Heart left ventricle (tissue), 16 donors: ENCODE data around the gene DAAM2. TPM values are rescaled to one million over a fixed set of nuclear protein-coding genes. Genes with fewer than 3 reads are reported as not detected.

Experiments
- ATAC-seq, 4 donors: fragments of 200-7000 bp; cut with Tn5 transposase; one replicate each; pipeline ENCODE4 v1.9.1; 2020 to 2022; ENCODE audit warnings: moderate library complexity in 4 of 4, mild to moderate bottlenecking in 3 of 4, moderate number of reproducible peaks in 1 of 4
- DNase-seq, 5 donors: peaks; one replicate each; pipeline ENCODE4 v3.0.0-alpha.2; 2020
- H3K27ac ChIP-seq, 12 donors: fragments of 200-600 bp; sonication (generic) in 4 of 12; one replicate each; pipeline versions ENCODE4 v1.5.0 to v1.8.0; 2016 to 2022; ENCODE audit warnings: mild to moderate bottlenecking in 2 of 12
- H3K27me3 ChIP-seq, 9 donors: fragments of 200-600 bp; sonication (generic) in 2 of 9; one replicate each; pipeline versions ENCODE4 v1.5.1 to v1.8.0; 2016 to 2022; ENCODE audit warnings: mild to moderate bottlenecking in 3 of 9
- H3K36me3 ChIP-seq, 9 donors: fragments of 200-600 bp; sonication (generic) in 2 of 9; one replicate each; pipeline versions ENCODE4 v1.5.0 to v1.8.0; 2018 to 2022; ENCODE audit warnings: mild to moderate bottlenecking in 2 of 9
- H3K4me1 ChIP-seq, 12 donors: fragments of 200-600 bp; sonication (generic) in 4 of 12; one replicate each; pipeline versions ENCODE4 v1.5.0 to v1.8.0; 2016 to 2022; ENCODE audit warnings: mild to moderate bottlenecking in 3 of 12
- H3K4me3 ChIP-seq, 12 donors: fragments of 200-600 bp; sonication (generic) in 4 of 12; one replicate each; pipeline versions ENCODE4 v1.5.0 to v1.8.0; 2017 to 2022; ENCODE audit warnings: mild to moderate bottlenecking in 9 of 12, moderate library complexity in 4 of 12
- H3K9me3 ChIP-seq, 12 donors: fragments of 200-600 bp; sonication (generic) in 4 of 12; one replicate each; pipeline versions ENCODE4 v1.5.0 to v1.8.0; 2016 to 2022; ENCODE audit warnings: mild to moderate bottlenecking in 1 of 12
- POLR2A ChIP-seq, 2 donors: fragments of 450-650 bp; IDR thresholded peaks; one replicate each; pipeline ENCODE4 v1.6.1; 2017; ENCODE audit warnings: antibody characterized with exemption in 2 of 2, mild to moderate bottlenecking in 2 of 2, moderate library complexity in 2 of 2
- WGBS, 4 donors: extraction: QIAGEN DNeasy Blood & Tissue Kit in 2 of 4; methylation state at CpG; one replicate each; pipeline versions ENCODE4 v1.1.5 to v1.1.7; 2013 to 2018; 5-methylcytosine and 5-hydroxymethylcytosine counted together
- intact Hi-C, 10 donors: fragments of 100-400 bp; cut with DNase I; formaldehyde crosslinking; loops; one replicate each; pipeline versions ENCODE4 v1.11.1 to v1.14.2; 2022
- polyA plus RNA-seq, 2 donors: library from polyadenylated mRNA; stranded (reverse); fragments of 200-250 nt; gene quantifications; one replicate each; pipeline ENCODE4 v1.2.3, GENCODE V29; 2013
- total RNA-seq, 9 donors: library from RNA; depleted of rRNA in 2 of 9; stranded (reverse); fragments of >200 nt in 2 of 9; fragmentation: NEBNext Ultra II Directional in 3 of 9; extraction: Animal tissue kit (Norgen Biotek cat#: 25700) in 3 of 9; gene quantifications; one replicate each; pipeline versions ENCODE4 v1.1.0 to v1.2.4, GENCODE V29; 2016 to 2023
- TF ChIP-seq, protein P1 (sequence below), 12 donors: fragments of 200-600 bp; sonication (generic) in 4 of 12; IDR thresholded peaks; one replicate each; pipeline versions ENCODE4 v1.5.0 to v1.8.0; 2018 to 2022; ENCODE audit warnings: antibody characterized with exemption in 12 of 12, mild to moderate bottlenecking in 5 of 12
- donor health status: ischemic (EF 13 %, LVEDD 7.1; RV severe dilation, severe dysfunction).
- donor health status: healthy with polysubstance abuse.
- donor health status: DM: no; HTN: yes; CAD: no.
- donor health status: DM: no; HTN: no; CAD: no.
- donor health status: ischemic (EF 25% LVEDD 6.9; RV normal size, moderate dysfunction).
- donor health status: ischemic (EF 25% LVEDD 5.7; RV mildly dilated, moderate dysfunction).
- donor health status: healthy.
- donor health status: DM: yes; HTN: yes; CAD: no.
- donor health status: ischemic (EF 35%, LVEDD 5.7; RV mildly dilated, moderate dysfunction).
- donor health status: nonischemic (EF 11% LVEDD 7.7; RV severe dilation, severe dysfunction).
- donor health status: DM: yes; HTN: yes; CAD: no.
- donor health status: PGD.
- donor health status: ischemic (EF 29% LVEDD 5.4; RV normal size, mild dysfunction).
- donor health status: nonischemic (EF 23%, LVEDD 6.1; RV moderate dilation, normal function).

Gene DAAM2
- total and polyA plus RNA-seq, 11 donors: 6.4 to 20.9 (median 13.6) TPM

DNA sequence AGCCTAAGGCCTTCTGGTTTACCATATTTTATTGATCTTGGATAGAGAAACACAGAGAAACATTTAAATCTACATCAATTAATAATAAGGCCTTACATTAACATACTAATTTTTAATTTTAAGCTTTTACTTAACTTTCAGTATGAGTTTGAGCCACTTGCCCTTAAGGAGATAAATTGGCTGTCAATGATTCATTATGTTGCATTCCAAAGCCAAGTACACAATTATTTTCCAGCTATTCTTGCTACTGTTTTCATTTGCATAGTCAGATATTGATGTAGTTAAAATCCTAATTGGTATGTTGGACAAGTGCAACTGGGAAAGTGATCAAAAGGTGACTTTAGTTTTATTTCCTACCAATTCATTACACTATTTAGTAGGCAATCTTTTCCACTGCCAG lies 83.9 kb downstream of the DAAM2 start:
- Histone ChIP-seq H3K27ac (no peak overlapping the region), H3K27me3 (no peaks in the 10 kb centered on the region), H3K4me3 (no peak overlapping the region), H3K9me3 (no peaks in the 10 kb centered on the region), H3K4me1 (peaks cover 0 to 5% (median 0%) of the 10 kb centered on the region in 12 donors), H3K36me3 (peaks cover 0 to 78% (median 42%) of the 10 kb centered on the region in 9 donors)
- intact Hi-C loops: no loop called here
- TF ChIP-seq, protein P1, sequence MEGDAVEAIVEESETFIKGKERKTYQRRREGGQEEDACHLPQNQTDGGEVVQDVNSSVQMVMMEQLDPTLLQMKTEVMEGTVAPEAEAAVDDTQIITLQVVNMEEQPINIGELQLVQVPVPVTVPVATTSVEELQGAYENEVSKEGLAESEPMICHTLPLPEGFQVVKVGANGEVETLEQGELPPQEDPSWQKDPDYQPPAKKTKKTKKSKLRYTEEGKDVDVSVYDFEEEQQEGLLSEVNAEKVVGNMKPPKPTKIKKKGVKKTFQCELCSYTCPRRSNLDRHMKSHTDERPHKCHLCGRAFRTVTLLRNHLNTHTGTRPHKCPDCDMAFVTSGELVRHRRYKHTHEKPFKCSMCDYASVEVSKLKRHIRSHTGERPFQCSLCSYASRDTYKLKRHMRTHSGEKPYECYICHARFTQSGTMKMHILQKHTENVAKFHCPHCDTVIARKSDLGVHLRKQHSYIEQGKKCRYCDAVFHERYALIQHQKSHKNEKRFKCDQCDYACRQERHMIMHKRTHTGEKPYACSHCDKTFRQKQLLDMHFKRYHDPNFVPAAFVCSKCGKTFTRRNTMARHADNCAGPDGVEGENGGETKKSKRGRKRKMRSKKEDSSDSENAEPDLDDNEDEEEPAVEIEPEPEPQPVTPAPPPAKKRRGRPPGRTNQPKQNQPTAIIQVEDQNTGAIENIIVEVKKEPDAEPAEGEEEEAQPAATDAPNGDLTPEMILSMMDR (IDR thresholded peaks at IDR 0.05): no peak
- TF ChIP-seq POLR2A (IDR thresholded peaks at IDR 0.05): no peak
- ATAC-seq (no peak), DNase-seq (no peak)

DNA sequence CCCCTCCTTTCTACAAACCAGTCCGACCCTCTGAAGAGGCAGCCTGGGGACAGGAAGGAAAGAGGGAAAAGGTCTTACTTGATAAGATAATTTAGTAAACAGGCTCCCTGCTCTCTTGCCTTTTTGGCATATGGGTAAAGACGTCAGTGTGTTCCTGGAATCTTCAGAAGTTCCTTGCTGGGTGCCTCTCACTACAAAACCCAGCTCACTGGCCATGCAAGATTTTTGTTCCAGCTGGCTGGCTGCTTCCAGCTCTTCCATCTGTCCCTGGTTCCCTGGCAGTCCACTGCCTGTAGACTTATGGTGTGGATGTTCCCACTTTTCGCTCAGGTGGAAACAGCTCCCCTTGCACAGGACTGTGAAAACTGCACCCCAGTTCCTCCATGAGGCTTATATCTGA lies 84.7 kb downstream of the DAAM2 start:
- no peak for TF ChIP-seq POLR2A (IDR thresholded peaks at IDR 0.05)
- TF ChIP-seq, protein P1 (IDR thresholded peaks at IDR 0.05): no peak
- Histone ChIP-seq H3K4me1 (peaks cover 0 to 6% (median 0%) of the 10 kb centered on the region in 12 donors), H3K27me3 (no peaks in the 10 kb centered on the region), H3K36me3 (peaks cover 0 to 71% (median 37%) of the 10 kb centered on the region in 9 donors), H3K9me3 (no peaks in the 10 kb centered on the region), H3K27ac (no peak overlapping the region), H3K4me3 (no peak overlapping the region)
- 54 to 74% (median 63%) methylated on average over 3 of the region's 3 CpGs for WGBS, 4 donors
- intact Hi-C loops: no loop called here
- DNase-seq: no peak
- no peak for ATAC-seq

DNA sequence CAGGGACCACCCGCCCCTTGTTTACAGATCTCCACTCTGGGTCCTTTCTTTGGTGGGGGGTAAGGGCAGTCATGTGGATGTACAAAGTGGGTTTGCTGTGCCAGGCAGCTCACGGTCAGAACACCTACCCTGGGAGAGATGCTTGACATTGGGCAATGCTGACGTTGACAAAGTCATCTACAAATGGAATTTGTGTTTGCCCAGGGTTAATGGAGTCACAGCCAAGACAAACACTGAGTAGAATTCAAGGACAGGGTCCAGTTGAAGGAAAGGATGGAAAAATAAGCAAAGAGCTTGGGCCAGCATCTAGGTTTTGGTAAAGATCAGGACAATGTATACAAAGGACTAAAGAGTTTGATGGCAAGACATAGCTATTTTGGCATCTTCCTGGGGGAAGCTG lies 87.4 kb downstream of the DAAM2 start:
- TF ChIP-seq, protein P1 (IDR thresholded peaks at IDR 0.05): no peak
- no peak for TF ChIP-seq POLR2A (IDR thresholded peaks at IDR 0.05)
- Histone ChIP-seq H3K27me3 (no peaks in the 10 kb centered on the region), H3K36me3 (peaks cover 0 to 44% (median 20%) of the 10 kb centered on the region in 9 donors), H3K4me1 (peaks cover 0 to 24% (median 10%) of the 10 kb centered on the region in 12 donors), H3K27ac (no peak overlapping the region), H3K9me3 (no peaks in the 10 kb centered on the region), H3K4me3 (no peak overlapping the region)
- DNase-seq: no peak
- 67 to 84% (median 79%) methylated on average over 2 to 3 of the region's 3 CpGs for WGBS, 4 donors
- intact Hi-C loops: no loop called here
- ATAC-seq: no peak

DNA sequence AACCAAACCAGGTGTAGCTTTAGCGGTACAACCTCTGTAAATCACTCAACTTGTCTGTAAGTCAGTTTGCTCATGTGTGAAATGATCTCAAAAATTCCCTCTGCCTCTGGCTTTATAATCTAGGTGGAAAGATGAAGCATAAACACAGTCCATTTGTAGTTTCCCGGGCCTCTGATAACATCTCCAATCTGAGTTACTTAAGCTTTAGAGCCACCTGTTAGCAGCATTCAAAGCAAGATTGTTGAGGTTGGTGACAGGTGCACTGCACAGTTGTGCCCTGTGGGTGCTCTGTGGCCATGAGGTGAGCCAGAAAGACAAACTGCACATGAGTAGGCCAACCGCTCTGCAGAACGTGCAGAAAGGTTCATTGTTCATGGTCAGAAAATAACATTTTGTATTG lies 88.4 kb downstream of the DAAM2 start:
- no peak overlapping the region for H3K4me3 ChIP-seq
- no peak for TF ChIP-seq POLR2A (IDR thresholded peaks at IDR 0.05)
- TF ChIP-seq, protein P1 (IDR thresholded peaks at IDR 0.05): no peak
- WGBS, 4 donors: 79 to 89% (median 87%) methylated on average over 4 of the region's 4 CpGs
- no peaks in the 10 kb centered on the region for H3K9me3 ChIP-seq
- DNase-seq (no peak), ATAC-seq (no peak)
- H3K27ac ChIP-seq: no peak overlapping the region
- peaks cover 0 to 24% (median 10%) of the 10 kb centered on the region in 12 donors for H3K4me1 ChIP-seq
- H3K27me3 ChIP-seq: no peaks in the 10 kb centered on the region
- H3K36me3 ChIP-seq: peaks cover 0 to 33% (median 14%) of the 10 kb centered on the region in 9 donors
- intact Hi-C loops: loop anchor here in 2 of 10 donors (5.0 to 10.0 kb wide), 2 partner anchors 86 to 88 kb away; partner anchors contain the start of gene DAAM2 (in 2 of the 2)
